Head of caudate nucleus (tissue), 42 donors: ENCODE results near the gene ADGRV1.

Experiments
- DNase-seq, 42 donors: peaks; one replicate each; pipeline versions ENCODE4 v3.0.0 to v3.0.0-alpha.2; 2020 to 2021; ENCODE audit warnings: mixed read lengths in 7 of 42
- intact Hi-C: fragments of 100-400 bp; cut with DNase I; formaldehyde crosslinking; loops from one replicate; pipeline ENCODE4 v1.15.0; 2022

ADGRV1 gene

DNA sequence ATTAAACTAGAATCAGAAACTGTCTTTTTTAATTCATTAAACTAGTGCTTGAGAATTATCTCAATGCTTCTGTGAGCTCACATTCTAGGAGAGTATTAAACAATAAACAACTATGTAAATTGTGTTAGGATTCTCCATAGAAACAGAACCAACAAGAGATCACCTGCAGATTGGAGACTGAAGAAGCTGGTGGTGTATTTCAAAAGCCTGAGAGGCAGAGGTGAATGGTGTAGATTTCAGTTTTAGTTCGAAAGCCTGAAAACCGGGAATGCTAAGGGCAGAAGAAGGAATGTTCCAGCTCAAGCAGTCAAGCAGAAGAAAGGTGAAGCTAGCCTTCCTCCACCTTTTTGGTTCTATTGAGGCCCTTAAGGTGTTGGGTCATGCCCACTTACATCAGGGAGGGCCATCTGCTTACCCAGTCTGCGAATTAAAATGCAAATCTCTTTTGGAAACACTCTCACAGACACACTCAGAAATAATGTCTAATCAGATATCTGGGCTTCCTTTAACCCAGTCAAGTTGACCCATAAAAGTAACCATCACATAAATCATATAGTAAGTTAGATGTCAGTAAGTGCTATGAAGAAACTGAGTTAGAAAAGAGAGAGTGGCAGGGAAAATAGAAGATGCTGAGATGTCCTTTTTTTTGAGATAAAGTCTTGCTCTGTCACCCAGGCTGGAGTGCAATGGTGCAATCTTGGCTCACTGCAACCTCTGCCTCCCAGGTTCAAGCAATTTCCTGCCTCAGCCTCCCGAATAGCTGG is 533.1 kb downstream of the ADGRV1 start:
- intact Hi-C loops = no loop called here
- no peak for DNase-seq

DNA sequence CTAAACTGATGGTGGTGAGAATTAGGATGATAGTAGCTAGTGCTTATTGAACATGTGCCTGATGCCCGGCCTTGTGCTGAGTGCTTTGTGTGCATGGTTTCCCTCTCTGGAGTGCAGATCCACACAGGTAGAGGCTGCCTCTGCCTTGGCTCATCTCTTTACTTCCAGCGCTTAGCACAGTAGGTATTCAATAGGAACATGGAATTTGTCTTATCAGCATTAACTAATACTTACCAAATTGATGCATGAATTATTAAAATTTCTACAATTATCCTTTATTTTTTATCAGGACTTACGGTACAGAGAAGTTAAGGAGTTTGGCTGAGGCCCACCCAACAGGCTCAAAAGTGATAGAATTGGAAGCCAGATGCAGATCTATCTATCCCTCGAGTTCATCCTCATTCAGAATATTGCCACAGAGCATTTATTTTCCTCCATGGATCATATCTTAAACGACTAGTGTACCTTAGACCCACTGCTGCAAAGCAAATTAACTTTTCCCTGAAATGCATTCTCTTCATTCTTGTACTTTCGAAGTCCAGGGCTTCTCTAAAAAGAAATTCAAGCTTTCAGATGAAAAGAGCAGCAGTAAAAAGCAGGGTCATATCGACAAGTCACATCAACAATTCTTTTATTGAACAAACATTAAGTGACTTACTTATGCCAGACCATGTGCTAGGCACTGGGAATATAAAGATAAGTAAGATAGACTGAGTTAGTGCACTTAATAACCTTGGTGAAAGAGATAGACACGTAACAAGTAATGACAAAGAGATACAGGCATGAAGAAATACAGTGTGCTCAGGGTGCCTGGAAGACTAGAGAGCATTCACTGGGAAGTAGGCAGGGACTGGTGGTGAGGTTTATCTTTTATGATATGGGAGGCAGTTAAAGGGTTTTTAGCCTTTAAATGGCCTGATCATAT is 534.5 kb downstream of the ADGRV1 start:
- DNase-seq = no peak
- intact Hi-C loops = no loop called here

- intact Hi-C loops = no loop called here
- no peak for DNase-seq
Observed at GRCh38 chr5:91095313-91095712, 536.7 kb downstream of the ADGRV1 start.

GRCh38 chr5:91095786-91096385 is 537.3 kb downstream of the ADGRV1 start:
- intact Hi-C loops = no loop called here
- no peak for DNase-seq

DNA sequence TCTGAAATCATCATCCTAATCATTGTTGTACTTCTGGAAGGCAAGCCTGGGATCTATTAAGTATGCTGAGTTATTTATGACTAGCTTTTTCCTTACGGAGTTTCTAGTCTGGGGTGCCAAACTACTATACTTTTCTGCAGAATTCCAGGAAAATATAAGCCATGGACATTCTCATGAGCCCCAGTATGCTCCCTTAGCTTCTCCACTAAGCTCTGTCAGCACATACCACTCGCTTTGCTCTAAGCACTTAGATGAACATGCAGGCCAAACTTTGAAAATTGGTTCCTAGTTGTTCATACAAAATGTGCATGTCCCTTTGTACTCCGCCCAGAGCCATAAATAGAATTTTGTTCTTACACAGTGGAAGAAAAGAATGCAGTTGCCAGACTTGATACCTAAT is 539.9 kb downstream of the ADGRV1 start:
- intact Hi-C loops = no loop called here
- DNase-seq = no peak

- peak; percentile 35 to 91 (median 73) for DNase-seq
- intact Hi-C loops = loop anchor here (5.0 to 10.0 kb wide), 2 partner anchors 63 to 286 kb away; no protein-coding TSS in a partner anchor
Observed at GRCh38 chr5:91101600-91102379, 543.2 kb downstream of the ADGRV1 start.

DNA sequence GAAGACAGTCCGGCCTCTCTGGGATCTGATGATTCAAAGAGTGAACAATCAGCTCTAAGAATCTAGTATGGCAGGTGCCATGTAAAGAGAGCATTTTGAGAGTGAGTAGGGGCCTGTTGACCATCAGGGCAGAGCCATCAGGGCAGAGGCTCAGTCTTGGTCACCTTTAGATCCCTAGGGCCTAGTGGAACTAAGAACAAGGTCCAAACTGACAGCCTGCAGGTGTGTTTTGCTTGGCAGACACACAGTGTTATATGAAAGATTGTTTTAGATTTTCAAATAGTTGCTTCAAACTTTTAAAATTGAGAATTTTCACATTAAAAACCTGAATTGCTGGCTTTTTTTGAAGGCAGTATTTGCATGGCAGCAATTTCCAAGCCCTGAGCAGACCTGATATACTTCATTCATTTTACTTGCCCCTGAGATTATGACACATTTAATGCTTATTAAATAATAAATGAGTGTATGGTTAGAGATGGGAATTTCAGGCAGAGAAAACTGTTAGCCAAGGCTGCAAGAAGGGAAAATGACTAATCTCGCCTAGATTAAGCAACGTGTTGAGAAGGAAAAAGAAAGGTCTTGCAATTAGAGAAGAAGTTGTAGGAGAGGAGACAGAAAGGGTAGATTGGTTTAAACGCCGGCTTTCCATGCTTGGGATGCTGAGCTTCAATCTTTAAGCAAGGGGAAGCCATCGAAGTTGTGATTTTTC is 544.9 kb downstream of the ADGRV1 start:
- intact Hi-C loops = loop anchor here (5.0 to 10.0 kb wide), 2 partner anchors 61 to 284 kb away; no protein-coding TSS in a partner anchor
- DNase-seq = no peak

DNA sequence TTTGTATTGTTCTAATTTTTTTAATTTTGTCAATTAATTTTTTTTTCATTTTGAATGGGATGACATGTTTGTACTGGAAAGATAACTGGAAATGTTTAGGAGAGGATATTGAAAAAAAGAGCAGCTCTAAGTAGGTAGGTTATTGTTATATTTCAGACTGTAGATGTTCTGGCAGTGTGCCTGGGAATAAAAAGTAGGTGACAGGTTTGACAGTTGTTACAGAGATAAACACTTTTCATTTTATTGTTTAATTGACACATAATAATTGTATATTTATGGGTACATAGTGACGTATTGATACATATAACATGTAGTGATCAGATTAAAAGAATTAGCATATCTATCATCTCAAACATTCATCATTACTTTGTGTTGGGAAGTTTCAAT is 545.5 kb downstream of the ADGRV1 start:
- intact Hi-C loops = loop anchor here (5.0 to 10.0 kb wide), 2 partner anchors 61 to 283 kb away; no protein-coding TSS in a partner anchor
- no peak for DNase-seq

DNA sequence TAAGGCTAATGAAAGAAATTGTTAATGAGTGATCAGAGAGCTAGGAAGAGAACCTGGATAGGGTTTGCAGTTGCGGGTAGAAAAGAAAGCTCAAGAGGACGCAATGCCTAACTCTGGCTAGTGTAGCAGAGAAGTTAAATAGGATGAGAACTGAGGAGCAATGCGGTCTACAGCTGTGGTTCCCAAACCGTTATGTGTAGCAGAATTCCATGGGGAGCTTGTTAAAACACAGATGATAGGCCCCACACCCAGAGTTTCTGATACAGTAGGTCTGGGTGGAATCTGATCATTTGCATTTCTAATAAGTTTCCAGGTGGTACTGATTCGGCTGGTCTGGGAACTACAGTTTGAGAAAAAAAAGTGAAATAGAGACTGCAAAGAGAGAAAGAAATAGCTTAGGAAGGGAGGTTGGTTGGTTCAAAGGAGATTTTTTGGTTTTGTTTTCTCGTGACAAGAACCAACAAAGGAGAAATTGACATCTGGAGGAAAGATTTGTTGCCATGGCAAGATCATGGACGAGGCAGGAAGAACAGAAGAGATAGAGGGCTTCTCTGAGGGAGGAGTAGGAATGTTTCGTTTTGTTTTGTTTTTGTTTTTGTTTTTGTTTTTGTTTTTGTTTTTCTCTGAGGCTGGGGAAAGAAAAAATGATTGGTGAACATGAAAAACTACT is 548.4 kb downstream of the ADGRV1 start:
- intact Hi-C loops = loop anchor here (10.0 kb wide), 1 partner anchor 58 kb away; no protein-coding TSS in a partner anchor
- DNase-seq = no peak

DNA sequence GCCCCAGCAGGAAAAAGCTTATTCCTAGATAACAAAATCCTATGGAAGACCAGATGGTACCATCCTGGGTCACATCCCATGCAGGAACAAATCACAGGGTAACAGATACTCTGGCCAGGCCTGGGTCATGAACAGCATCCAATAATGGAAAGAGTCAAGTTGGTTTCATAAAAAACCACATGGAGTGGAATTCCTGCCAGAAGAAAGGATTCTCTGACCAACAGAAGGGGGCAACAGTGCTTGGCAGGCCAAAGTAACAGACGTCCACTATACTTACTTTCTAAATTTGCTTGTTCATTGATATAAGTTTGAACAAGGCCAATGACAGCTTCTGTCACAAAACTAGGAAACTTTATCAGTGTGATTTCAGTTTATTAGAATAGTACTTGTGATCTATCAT is 551.0 kb downstream of the ADGRV1 start:
- intact Hi-C loops = loop anchor here (10.0 kb wide), 2 partner anchors 55 to 175 kb away; no protein-coding TSS in a partner anchor
- no peak for DNase-seq

- intact Hi-C loops = loop anchor here (10.0 kb wide), 1 partner anchor 174 kb away; no protein-coding TSS in a partner anchor
- DNase-seq = no peak
Observed at GRCh38 chr5:91110686-91111085, 552.1 kb downstream of the ADGRV1 start.

GRCh38 chr5:91111473-91112238 is 553.1 kb downstream of the ADGRV1 start:
- intact Hi-C loops = loop anchor here (10.0 kb wide), 1 partner anchor 173 kb away; no protein-coding TSS in a partner anchor
- DNase-seq = peak in 2 of 42 donors; percentile 33 to 49

- intact Hi-C loops = loop anchor here (10.0 kb wide), 1 partner anchor 170 kb away; no protein-coding TSS in a partner anchor
Observed at GRCh38 chr5:91114658-91115057, 556.1 kb downstream of the ADGRV1 start.

GRCh38 chr5:91118354-91118753 is 559.8 kb downstream of the ADGRV1 start:
- no peak for DNase-seq
- intact Hi-C loops = loop anchor here (10.0 kb wide), 1 partner anchor 166 kb away; no protein-coding TSS in a partner anchor

More at GRCh38 chr5:91114658-91115057, 556.1 kb downstream of the ADGRV1 start:
- DNase-seq = no peak

DNA sequence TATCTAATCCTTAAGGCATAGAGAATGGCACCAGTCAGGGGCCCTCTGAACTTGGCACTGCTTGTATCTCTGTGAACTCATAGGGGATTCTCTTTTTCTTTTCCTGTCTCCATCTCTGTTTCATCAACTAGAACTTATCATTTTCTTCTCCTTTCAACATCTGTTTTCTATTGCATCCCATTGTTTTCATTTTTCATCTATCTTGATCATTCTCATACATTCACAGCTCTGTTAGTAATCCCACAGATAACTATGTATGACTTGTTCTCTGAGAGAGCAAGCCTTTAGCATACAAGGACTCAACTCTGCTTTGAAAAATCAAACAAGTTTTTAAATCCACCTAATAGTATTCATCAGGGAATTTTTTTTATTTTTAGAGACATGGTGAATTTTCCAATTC is 560.2 kb downstream of the ADGRV1 start:
- intact Hi-C loops = loop anchor here (10.0 kb wide), 1 partner anchor 166 kb away; no protein-coding TSS in a partner anchor
- no peak for DNase-seq

DNA sequence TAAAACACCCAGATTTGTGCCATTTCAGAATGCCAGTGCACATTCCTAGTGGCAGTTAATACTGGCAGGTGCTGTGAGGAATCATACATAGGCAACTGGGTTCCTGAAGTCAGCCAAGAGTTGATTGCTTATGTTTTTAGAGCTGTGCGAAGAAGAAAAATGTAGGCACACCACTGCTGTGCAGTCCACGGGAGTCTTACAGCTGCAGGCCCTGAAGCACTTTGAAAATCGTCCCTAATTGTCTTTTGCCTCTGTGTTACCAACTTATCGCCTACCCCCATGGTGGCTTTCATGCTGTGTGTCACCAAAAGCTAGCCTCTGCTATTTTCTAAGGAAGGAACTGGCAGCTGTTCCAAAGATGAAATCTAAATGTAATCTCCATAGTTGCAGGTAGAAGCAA is 560.6 kb downstream of the ADGRV1 start:
- no peak for DNase-seq
- intact Hi-C loops = loop anchor here (10.0 kb wide), 1 partner anchor 166 kb away; no protein-coding TSS in a partner anchor
